GM10847 (cell line): ENCODE measurements around the gene VSTM5.

Experiments used
- POLR2A ChIP-seq: IDR thresholded peaks from 2 replicates; pipeline ENCODE4 v1.6.1; 2011; ENCODE audit not compliant: insufficient read length; ENCODE audit errors: extremely low read depth

Gene VSTM5

DNA sequence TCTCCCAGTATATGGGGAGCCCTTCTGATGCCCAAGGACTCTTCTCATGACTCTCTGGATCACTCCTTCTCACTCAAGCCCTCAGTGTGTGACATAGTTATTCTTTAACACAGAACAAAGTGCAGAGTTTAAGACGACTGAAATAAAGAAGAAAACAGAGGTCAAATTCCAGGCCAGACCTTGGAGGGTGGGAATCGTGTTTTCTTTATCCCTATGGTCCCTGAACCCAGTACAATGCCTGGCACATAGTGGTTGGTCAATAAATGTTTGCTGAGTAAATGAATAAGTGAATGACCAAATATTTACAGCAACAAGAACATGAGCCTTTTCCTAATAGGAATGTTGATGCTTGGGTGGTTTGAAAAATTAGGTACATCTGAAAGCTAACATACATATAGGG, 28.8 kb downstream of the VSTM5 start:
- no peak for TF ChIP-seq POLR2A

DNA sequence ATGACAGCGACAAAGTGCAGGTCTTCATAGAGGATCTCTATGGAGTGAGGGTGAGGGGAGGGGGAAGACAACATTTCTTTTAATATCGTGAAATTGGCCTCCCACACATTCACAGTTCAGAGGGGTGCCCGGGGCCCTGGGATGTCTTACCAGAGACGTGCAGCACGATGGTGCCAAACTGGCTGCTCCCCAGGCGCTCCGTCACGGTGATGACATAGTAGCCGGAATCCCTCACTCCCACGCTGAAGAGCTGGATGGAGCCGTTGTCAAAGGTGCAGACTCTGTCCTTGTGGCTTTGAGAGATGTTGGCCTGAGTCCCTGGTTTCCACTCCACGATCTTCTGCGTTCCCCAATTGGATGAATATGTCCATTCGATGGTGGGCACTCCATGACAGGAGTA, 29.6 kb downstream of the VSTM5 start:
- no peak for TF ChIP-seq POLR2A

DNA sequence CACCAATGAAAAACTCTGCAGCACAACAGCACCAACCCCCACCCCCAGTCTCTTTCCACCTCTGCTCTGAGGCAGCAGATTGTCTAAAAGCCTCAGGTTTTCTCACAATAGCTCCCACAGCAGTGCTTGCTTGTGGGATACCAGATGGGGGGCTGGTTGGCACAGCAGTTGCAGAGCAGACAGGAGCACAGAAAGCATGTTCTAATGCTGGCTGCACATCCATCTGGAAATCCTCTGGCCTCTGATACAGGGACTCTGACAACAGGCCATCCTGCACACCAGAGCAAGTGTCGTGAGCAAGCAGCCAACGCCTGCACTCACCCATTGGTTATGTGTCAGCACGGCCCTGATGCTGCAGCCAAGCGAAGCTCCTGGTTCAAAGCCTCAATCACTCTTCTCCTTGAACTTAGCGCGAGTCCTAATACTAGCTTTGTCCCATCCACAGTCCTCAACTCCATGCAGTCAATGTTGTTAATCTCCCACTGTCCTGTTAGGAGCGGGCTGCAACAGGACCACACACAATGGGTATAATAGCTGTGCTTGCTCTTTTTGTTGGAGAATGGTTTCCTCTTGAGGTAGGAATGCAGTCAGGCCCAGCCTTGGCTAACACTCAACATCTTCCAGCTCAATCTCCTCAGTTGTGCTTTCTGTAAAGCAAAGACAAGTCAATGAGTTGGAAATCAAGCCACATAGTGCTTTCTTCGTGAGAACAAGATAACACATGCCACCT, 30.3 kb downstream of the VSTM5 start:
- TF ChIP-seq POLR2A: no peak

DNA sequence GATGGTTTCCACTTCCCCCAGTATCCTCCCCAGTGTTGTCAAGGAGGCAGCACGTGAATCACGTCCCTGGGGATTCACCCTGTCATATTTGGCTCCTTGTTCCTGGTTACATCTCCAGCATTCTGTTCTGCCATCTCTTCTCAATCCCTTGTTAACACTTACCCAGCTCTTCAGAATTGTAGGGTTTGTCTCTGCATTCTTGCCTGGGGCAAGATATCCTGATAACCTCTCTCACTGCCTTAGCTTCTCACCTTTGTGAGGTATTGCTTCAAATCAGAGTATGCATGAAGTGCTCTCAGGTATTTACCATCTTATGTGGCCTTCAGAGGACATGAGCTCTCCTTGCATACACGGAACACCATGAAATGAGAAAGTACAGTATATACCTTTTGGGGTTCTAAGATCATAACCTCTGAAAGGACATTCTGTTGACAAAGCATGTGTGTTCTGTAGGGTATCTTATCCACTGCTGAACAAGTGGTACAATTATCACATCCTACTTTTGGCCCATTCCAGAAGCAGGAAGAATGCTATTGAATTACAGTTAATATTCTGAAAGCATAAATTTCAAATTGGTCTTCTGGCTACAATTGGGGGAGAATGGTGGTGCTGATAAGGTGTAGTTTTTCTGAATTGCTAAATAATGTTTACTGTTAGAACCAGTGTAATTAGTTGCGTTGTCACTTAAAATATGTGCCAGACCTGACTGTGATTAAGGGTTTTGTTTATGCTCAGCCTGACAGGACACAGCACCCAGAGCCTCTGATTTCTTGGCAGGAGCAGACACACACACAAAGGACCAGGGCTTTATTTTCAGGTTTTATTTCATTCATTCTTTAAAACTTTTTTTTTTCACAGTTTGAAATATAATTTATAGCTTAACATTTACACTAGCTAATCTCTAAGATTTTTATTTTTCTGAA, 32.7 kb downstream of the VSTM5 start:
- no peak for TF ChIP-seq POLR2A

DNA sequence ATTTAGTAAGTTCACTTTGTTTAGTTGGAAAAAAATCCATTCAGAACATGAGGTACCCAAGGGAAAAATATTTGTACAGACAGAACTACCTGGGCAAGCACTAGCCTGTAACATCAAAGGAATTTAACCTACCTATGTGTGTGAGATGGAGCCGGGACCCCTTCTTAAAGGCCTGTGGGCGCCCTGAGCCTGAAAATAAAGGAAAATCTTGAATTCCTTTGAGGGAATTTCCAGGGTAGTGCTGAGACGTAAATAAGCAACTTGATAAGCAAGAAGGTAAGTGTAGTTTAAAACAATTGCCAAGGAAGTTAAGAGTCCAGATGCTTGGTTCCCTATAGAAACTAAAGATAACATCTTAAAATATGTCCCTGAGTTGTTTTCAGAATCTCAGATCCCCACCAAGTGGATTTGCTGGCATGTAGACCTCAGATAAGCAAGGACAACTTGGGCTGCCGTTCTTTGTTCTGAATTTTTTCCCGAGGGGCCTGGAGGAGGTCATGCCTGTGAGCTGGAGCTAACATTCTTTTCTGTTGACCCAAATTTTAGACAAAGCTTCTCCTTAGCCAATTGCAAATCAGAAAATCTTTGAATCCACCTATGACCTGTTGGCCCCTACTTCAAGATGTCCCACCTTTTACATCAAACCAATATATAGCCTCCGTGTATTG, 35.3 kb downstream of the VSTM5 start:
- TF ChIP-seq POLR2A: no peak

DNA sequence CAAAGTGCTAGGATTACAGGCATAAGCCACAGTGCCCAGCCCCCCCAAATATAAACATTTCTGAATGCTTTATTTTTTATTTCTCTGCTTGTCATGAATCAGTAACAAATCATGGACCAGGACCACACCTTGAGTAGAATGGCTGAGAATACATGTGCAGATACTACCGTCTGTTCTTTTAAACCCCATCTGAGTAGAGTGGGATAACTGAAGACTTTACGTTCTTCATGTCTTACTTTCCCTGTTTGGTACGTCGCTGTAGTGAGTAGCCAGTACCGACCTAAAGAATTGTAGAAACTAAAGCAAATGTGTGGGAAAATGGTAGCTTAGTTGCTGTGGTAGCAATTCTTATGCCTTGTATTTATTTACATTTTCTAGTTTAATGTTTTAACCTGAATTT, 36.4 kb downstream of the VSTM5 start:
- no peak for TF ChIP-seq POLR2A

DNA sequence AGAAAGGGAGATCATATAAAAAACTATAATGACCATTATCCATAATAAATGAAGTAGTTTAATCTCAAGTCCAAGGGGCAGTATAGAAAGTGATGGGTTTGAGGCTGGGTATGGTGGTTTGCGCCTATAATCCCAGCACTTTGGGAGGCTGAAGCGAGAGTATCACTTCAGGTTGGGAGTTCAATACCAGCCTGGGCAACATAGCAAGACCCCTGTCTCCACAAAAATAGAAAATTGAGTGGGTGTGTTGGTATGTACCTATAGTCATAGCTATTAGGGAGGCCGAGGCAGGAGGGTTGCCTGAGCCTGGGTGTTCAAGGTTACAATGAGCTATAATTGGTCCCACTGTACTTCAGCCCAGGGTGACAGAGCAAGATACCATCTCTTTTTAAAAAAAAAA, 42.4 kb downstream of the VSTM5 start:
- no peak for TF ChIP-seq POLR2A

DNA sequence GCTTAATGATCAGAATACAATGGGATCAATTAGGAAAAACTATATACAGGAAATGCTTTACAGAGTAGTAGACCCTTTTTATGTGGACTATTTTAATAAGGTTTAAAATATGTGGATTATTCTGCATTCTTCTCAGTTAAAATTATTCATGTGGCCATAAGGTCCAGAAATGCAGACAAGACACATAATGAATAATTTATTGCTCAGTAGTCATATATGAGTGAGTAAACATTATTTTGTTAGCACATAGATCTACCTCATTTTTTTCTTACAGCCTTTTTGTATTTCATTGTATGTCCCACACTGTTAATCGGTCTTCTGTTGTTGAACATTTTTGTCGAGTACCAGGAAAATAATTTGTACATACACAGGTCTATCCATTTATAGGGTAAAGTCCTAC, 45.5 kb downstream of the VSTM5 start:
- no peak for TF ChIP-seq POLR2A

DNA sequence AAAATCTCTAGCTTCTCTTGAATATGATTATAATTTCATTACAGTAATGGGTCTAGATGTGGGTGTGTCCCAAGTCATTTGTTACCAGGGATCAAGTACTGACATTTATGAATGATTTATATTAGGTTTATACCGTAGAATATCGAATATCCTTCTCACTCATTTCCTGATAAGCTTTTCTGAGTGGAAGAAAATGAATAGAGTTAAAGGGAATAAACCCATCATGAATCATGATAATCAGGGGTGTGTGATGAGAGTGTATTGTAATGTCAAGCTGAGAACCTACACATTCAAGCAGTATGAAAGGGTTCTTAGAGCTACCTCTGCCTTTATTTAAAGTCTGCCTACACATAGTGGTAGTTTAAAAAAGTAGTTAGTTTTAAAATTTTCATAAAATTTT, 49.1 kb downstream of the VSTM5 start:
- no peak for TF ChIP-seq POLR2A

DNA sequence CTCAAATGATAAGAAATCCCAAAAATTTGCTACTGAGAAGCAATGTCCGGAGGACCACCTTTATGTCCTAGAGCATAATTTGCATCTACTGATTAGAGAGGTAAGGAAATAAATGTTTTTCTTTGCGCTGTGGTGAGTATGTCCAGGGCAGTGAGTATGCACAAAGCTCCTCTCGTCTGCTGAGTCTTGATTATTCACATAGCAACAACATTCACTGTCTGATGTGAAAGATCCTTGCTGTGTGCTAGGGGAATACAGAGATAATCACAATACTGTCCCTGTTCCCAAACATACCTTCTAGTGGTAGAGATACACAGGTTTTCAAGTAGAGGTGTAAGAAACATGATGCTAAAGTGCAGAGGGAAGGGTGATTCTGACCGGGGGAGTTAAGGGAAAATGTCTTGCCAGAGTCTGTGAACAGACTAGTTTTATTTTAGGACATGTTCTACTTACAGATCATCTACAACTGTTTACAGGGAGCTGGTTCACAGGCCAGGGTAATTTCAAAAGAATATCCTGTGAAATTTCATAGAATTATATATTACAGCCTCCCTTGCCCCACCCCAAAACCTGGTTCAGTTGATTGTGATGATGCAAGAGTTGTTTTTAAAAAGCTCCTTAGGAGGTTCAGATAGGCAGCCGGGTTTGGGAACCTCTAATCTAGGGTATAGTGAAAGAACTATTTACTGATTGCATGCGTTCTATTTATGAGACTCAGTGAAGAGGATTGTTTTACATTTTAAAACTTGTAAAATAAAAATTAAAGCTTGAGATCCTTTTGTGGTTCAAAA, 53.8 kb downstream of the VSTM5 start:
- no peak for TF ChIP-seq POLR2A

DNA sequence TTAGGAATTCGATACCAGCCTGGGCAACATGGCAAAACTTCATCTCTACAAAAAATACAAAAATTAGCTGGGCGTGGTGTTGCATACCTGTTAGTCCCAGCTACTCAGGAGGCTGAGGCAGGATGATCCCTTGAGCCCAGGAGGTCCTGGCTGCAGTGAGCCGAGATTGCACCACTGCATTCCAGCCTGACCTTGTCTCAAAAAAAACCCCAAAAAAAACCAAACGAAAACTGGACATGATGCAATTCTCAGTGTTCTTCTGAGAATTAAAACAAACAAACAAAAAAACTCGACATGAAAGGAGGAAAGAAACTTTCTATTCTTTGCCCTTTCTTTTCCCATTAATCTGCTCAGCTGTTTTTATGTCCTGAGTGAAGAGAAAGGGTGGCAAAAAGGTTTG, 58.9 kb downstream of the VSTM5 start:
- no peak for TF ChIP-seq POLR2A

DNA sequence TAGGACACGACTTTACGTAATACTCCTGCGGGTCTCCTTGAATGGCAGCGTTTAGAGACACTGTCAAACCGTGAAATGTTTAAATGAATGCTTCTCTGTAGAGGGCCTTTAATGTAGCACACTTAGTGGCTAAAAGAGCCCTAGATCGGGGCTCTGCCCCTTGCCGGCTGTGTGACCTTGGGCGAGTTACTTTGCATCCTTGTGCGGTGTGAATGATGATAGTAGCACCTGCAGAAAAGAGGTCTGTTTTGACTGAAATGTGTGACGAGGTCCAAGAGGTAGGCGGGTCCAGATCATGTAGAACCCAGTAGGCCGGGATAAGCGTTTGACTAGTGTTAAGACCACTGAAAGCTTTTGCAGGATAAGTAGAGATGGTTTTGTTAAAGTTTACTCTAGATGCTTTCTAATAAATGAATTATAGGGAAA, 65.5 kb downstream of the VSTM5 start:
- TF ChIP-seq POLR2A: no peak

DNA sequence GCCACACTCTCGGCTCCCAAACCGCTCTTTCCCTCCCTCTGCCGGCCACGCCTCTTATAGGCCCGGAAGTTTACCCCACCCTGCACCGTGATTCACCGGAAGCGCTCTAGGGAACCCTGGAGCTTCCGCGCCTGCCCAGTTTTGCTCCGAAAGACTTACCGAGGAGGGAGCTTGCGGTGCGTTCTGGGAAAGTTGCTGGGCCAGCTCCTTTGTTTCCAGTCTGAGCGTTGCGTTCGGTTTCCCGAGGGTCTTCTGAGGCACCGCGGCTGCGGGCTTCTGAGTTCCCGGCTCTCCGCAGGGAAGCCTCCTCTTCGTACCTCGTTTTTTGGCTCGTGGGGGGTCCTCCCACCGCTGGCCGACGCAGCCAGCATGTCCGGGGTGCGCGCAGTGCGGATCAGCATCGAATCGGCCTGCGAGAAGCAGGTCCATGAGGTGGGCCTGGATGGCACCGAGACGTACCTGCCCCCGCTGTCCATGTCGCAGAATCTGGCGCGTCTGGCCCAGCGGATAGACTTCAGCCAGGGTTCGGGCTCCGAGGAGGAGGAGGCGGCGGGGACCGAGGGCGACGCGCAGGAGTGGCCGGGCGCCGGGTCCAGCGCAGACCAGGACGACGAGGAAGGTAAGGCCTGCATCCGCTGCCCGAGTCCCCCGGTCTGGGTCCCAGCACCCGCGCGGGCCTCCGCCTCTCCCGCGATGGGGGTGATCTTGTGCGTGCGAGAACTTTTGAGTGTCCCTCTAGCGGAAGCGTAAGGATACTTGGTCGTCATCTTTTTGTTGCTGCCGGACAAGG, 66.1 kb downstream of the VSTM5 start, which contains the start of gene MED17:
Gene MED17 (plus strand): TSS at position 138 of the 790 bp plus-strand sequence. CDS start 232 bp downstream, at position 370.
- peak; percentile 56 for TF ChIP-seq POLR2A

DNA sequence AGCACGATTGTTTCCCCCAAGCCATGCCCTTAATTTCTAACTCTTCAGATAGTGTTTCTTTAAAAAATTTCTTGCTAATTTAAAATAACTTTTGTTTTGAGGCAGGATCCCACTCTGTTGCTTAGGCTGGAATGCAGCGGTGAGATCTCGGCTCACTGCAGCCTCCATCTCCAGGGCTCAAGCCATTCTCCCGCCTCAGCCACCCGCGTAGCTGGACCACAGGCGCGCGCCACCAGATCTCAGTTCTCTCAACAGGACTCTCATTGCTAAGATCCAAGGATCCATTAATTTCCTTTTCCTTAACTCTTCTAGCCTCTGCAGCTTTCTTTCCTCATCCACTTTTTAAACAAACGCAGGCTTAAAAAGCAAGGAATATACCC, 66.7 kb downstream of the VSTM5 start:
- TF ChIP-seq POLR2A: no peak
